ENCODE data around the gene LCNL1. TPM values are rescaled to one million over a fixed set of nuclear protein-coding genes. Genes with fewer than 3 reads are reported as not detected.

The LCNL1 gene
- total RNA-seq, 1 donor from 2014 or later, result 11.7 TPM

DNA sequence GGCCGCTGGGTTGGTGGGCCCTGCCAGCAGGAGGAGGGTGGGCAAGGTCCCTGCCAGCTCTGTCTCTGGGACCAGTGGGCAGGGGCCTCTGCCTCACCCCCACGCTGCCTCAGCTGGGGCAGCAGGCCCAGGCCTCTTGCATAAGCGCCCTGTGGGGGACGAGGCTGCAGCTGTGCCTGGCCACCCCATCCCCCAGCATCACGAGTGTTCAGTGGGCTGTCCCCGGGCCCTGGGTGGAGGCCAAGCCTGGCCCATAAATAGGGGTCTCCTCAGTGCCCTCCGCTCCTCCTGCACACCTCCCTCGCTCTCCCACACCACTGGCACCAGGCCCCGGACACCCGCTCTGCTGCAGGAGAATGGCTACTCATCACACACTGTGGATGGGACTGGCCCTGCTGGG is 5.6 kb upstream of the LCNL1 start, which contains the start of gene PTGDS:
PTGDS (plus strand) TSS at position 282 of the 400 bp plus-strand sequence; CDS start at position 357, 75 bp downstream.
- Histone ChIP-seq H3K27ac (replicated peaks) (peak within 1 kb of the TSS; percentile 91), H3K9me3 (replicated peaks) (no peaks in the 10 kb centered on the region), H3K4me1 (peaks cover 92% of the 10 kb centered on the region), H3K36me3 (peaks cover 5% of the 10 kb centered on the region), H3K27me3 (ENCODE audit: low read depth) (no peaks in the 10 kb centered on the region), H3K4me3 (peak within 1 kb of the TSS; percentile 77)
- intact Hi-C loops (cut with micrococcal nuclease), result no loop called here
- peak; percentile 89 for DNase-seq
- TF ChIP-seq, protein P1, sequence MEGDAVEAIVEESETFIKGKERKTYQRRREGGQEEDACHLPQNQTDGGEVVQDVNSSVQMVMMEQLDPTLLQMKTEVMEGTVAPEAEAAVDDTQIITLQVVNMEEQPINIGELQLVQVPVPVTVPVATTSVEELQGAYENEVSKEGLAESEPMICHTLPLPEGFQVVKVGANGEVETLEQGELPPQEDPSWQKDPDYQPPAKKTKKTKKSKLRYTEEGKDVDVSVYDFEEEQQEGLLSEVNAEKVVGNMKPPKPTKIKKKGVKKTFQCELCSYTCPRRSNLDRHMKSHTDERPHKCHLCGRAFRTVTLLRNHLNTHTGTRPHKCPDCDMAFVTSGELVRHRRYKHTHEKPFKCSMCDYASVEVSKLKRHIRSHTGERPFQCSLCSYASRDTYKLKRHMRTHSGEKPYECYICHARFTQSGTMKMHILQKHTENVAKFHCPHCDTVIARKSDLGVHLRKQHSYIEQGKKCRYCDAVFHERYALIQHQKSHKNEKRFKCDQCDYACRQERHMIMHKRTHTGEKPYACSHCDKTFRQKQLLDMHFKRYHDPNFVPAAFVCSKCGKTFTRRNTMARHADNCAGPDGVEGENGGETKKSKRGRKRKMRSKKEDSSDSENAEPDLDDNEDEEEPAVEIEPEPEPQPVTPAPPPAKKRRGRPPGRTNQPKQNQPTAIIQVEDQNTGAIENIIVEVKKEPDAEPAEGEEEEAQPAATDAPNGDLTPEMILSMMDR (IDR thresholded peaks at IDR 0.05; ENCODE audit: borderline replicate concordance), result no peak

DNA sequence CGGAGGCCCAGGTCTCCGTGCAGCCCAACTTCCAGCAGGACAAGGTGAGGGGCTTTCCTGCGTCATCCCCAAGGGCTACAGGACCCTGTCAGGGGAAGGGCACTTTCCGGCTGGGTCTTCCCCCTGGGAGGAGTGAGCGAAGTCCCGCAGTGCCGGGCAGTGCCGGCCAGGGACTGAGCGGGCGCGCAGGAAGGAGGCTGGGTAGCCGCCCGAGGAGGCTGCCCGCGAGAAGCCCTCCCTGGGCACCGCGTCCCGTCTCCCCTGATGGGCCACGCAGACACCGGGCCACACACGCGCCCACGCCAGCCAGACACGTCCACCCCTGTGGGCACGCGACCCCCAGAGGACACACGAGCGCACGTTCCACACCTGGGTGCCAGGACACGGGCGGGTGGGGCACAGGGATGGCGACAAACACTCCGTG is 5.1 kb upstream of the LCNL1 start:
- intact Hi-C loops (cut with micrococcal nuclease), result no loop called here
- H3K9me3 ChIP-seq (replicated peaks), result no peaks in the 10 kb centered on the region
- TF ChIP-seq, protein P1 (IDR thresholded peaks at IDR 0.05; ENCODE audit: borderline replicate concordance), result no peak
- H3K27ac ChIP-seq (replicated peaks), result peak overlapping the region; percentile 91
- peaks cover 5% of the 10 kb centered on the region for H3K36me3 ChIP-seq
- H3K4me1 ChIP-seq, result peaks cover 94% of the 10 kb centered on the region
- DNase-seq, result no peak
- no peaks in the 10 kb centered on the region for H3K27me3 ChIP-seq (ENCODE audit: low read depth)
- peak overlapping the region; percentile 77 for H3K4me3 ChIP-seq

DNA sequence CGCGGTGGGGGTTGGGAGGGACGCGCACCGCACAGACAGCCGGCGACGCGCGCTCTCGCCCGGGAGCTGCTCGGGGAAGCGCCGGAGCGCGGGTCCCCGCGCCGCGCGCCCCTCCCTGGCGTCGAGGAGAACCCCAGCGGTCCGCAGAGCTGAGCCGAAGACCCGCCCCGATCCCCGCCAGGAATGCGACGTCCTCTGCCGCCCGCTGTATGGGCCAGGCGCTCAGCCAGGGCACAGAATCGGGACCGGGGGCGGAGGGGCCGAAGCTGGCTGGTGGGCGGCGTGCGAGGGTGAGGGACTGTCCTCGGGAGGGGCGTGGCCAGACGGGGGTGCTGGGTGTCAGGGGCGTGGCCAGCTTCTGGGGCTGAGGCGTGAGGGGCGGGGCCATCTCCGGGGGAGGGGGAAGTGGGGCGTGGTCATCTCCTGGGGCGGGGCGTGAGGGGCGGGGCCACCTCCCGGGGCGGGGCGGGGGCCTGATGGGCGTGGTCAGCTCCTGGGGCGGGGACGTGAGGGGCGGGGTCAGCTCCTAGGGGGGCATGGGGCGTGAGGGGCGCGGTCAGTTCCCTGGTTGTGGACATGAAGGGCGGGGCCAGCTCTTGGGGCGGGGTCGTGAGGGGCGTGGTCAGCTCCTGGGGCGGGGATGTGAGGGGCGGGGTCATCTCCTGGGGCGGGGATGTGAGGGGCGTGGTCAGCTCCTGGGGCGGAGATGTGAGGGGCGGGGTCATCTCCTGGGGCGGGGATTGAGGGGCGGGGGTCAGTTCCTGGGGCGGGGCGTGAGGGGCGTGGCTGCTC is 4.5 kb upstream of the LCNL1 start:
- Histone ChIP-seq H3K27ac (replicated peaks) (peak overlapping the region; percentile 91), H3K36me3 (peaks cover 5% of the 10 kb centered on the region), H3K27me3 (ENCODE audit: low read depth) (no peaks in the 10 kb centered on the region), H3K4me3 (peak overlapping the region; percentile 77), H3K4me1 (peaks cover 94% of the 10 kb centered on the region), H3K9me3 (replicated peaks) (no peaks in the 10 kb centered on the region)
- DNase-seq, result peak; percentile 89
- intact Hi-C loops (cut with micrococcal nuclease), result no loop called here
- TF ChIP-seq, protein P1 (IDR thresholded peaks at IDR 0.05; ENCODE audit: borderline replicate concordance), result no peak

DNA sequence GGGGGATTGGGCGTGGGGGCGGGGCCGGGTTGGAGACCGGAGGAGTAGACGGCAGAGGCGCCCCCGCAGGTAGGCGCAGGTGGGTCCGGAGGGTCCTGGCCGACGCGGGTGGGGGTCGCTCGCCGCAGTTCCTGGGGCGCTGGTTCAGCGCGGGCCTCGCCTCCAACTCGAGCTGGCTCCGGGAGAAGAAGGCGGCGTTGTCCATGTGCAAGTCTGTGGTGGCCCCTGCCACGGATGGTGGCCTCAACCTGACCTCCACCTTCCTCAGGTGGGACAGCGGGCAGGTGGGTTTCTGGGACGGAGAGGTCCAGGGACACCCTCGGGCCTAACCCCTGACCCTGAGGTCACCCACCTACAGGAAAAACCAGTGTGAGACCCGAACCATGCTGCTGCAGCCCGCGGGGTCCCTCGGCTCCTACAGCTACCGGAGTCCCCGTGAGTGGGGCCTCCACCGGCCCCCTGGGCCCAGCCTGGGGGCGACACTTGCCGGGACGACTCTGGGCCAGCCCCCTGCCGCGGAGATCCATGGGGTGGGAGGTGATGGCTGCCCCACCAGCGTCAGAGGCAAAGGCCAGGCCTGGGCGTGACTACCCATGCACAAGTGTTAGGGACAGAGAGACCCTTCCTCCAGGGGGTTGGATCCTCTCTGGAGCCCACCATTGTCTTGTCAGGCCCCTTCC is 3.8 kb upstream of the LCNL1 start:
- peak overlapping the region; percentile 51 for H3K4me3 ChIP-seq
- TF ChIP-seq, protein P1 (IDR thresholded peaks at IDR 0.05; ENCODE audit: borderline replicate concordance), result no peak
- peaks cover 5% of the 10 kb centered on the region for H3K36me3 ChIP-seq
- no peaks in the 10 kb centered on the region for H3K27me3 ChIP-seq (ENCODE audit: low read depth)
- DNase-seq, result no peak
- intact Hi-C loops (cut with micrococcal nuclease), result no loop called here
- no peaks in the 10 kb centered on the region for H3K9me3 ChIP-seq (replicated peaks)
- peak overlapping the region; percentile 91 for H3K27ac ChIP-seq (replicated peaks)
- peaks cover 92% of the 10 kb centered on the region for H3K4me1 ChIP-seq

DNA sequence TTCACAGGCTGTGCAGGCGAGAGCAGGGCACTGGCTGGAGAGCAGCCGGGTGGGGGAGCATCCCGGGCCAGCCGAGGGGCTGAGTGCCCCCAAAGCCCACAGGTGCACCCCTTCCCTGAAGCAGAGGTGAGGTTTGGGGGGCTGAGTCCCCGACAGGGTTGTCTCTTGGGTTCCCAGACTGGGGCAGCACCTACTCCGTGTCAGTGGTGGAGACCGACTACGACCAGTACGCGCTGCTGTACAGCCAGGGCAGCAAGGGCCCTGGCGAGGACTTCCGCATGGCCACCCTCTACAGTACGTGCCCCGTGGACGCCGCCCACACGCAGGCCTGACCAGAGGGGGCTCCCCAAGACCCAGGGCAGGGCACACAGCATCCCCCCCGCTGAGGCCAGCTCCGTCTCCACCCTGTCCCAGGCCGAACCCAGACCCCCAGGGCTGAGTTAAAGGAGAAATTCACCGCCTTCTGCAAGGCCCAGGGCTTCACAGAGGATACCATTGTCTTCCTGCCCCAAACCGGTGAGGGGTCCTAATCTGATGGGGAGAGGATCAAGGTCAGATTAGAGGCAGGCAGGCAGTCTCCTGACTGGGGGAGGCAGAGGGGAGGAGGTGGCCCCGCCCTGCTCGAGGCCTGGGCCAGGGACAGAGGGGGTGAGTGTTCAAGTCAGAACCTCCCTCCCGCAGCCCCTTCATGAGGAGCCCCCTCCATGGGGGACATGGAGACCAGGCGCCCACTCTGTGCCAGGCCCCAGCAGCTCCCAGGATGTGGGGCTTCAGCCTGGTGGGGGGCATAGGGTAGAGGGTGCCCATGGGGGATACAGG is 2.8 kb upstream of the LCNL1 start:
- no peaks in the 10 kb centered on the region for H3K9me3 ChIP-seq (replicated peaks)
- DNase-seq, result no peak
- intact Hi-C loops (cut with micrococcal nuclease), result no loop called here
- peaks cover 4% of the 10 kb centered on the region for H3K27me3 ChIP-seq (ENCODE audit: low read depth)
- peak overlapping the region; percentile 91 for H3K27ac ChIP-seq (replicated peaks)
- peak overlapping the region; percentile 51 for H3K4me3 ChIP-seq
- H3K4me1 ChIP-seq, result peaks cover 92% of the 10 kb centered on the region
- TF ChIP-seq, protein P1 (IDR thresholded peaks at IDR 0.05; ENCODE audit: borderline replicate concordance), result no peak
- H3K36me3 ChIP-seq, result peaks cover 5% of the 10 kb centered on the region

All from left ventricle myocardium inferior (tissue), 1 donor.